Measurements from ENCODE around the gene GALNT14.

GRCh38 chr2:30948857-30949256 is 189.4 kb downstream of the GALNT14 start:
- TF ChIP-seq CTCF (IDR thresholded peaks at IDR 0.05; ENCODE audit: borderline replicate concordance, extremely low read depth, low read length, poor library complexity, severe bottlenecking) (no peak), EZH2 (IDR thresholded peaks at IDR 0.05; ENCODE audit: borderline replicate concordance, low read depth, low read length, severe bottlenecking) (no peak)
